Stomach (tissue), 4 donors: ENCODE measurements around the gene PRKAA1.

Experiments used
- EP300 ChIP-seq: sonication (generic); formaldehyde crosslinking; IDR thresholded peaks from one replicate; pipeline ENCODE4 v1.6.1; 2017; ENCODE audit warnings: antibody characterized with exemption
- POLR2A ChIP-seq, 4 donors: fragments of 450-650 bp; IDR thresholded peaks; one replicate each; pipeline ENCODE4 v1.6.1; 2016; ENCODE audit warnings: antibody characterized with exemption in 4 of 4, control low read depth in 2 of 4, mild to moderate bottlenecking in 1 of 4, moderate library complexity in 1 of 4
- POLR2AphosphoS5 ChIP-seq, 3 donors: sonication (generic); formaldehyde crosslinking; IDR thresholded peaks; one replicate each; pipeline ENCODE4 v1.6.1; 2016; ENCODE audit warnings: antibody characterized with exemption in 3 of 3
- TF ChIP-seq, protein P1 (sequence below), 7 experiments: fragments of 450-650 bp in 4 of 7; fragments of 200-600 bp in 3 of 7; sonication (generic) in 3 of 7; IDR thresholded peaks; one replicate each; pipeline ENCODE4 v1.5.1; 2016 to 2019; ENCODE audit warnings: antibody characterized with exemption in 7 of 7, control low read depth in 2 of 7, mild to moderate bottlenecking in 1 of 7

DNA sequence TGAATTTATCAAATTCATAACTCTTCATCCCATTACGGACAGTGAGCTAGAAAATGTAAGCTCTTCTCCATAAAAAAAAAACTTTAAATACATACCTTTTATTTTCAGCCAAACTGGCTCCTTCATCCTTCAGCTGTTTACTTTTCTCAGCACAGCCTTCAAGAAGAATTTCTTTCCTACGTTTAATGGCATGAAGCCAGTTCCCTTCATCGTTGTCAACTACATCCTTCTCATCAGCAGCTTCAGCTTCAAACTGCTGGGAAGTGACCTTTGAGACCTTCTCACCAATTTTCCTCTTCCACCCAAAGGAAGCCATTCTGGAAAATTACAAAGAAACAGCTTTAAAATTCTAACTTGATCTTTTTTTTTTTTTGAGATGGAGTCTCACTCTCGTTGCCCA, 51.5 kb downstream of the PRKAA1 start:
- TF ChIP-seq, protein P1, sequence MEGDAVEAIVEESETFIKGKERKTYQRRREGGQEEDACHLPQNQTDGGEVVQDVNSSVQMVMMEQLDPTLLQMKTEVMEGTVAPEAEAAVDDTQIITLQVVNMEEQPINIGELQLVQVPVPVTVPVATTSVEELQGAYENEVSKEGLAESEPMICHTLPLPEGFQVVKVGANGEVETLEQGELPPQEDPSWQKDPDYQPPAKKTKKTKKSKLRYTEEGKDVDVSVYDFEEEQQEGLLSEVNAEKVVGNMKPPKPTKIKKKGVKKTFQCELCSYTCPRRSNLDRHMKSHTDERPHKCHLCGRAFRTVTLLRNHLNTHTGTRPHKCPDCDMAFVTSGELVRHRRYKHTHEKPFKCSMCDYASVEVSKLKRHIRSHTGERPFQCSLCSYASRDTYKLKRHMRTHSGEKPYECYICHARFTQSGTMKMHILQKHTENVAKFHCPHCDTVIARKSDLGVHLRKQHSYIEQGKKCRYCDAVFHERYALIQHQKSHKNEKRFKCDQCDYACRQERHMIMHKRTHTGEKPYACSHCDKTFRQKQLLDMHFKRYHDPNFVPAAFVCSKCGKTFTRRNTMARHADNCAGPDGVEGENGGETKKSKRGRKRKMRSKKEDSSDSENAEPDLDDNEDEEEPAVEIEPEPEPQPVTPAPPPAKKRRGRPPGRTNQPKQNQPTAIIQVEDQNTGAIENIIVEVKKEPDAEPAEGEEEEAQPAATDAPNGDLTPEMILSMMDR (IDR thresholded peaks at IDR 0.05), result no peak
- no peak for TF ChIP-seq EP300
- no peak for TF ChIP-seq POLR2AphosphoS5 (IDR thresholded peaks at IDR 0.05)
- no peak for TF ChIP-seq POLR2A (IDR thresholded peaks at IDR 0.05)
